ENCODE data around the gene NEK1.

- TF ChIP-seq EZH2phosphoT487 (IDR thresholded peaks at IDR 0.05; ENCODE audit: low read length) (no peak), CTCF (IDR thresholded peaks at IDR 0.05; ENCODE audit: low read length) (no peak), EZH2 (optimal IDR thresholded peaks at IDR 0.05; ENCODE audit: low read depth, low read length) (no peak)
Measured at GRCh38 chr4:169367826-169368225, 244.6 kb downstream of the NEK1 start.

Measured in MM.1S (cell line).